Adrenal gland (tissue), 12 donors: ENCODE data around the gene LAMB4. TPM values are rescaled to one million over a fixed set of nuclear protein-coding genes. Genes with fewer than 3 reads are reported as not detected.

Experiments used
- DNase-seq, 7 donors: peaks; one replicate each; pipeline ENCODE4 v3.0.0-alpha.2; 2019 to 2020
- H3K27ac ChIP-seq, 5 donors: fragments of 200-600 bp; sonication (generic) in 4 of 5; 1 replicate in 3 of 5; 2 replicates in 2 of 5; pipeline versions ENCODE4 v1.5.1 to v1.8.0; 2016 to 2020; ENCODE audit warnings: mild to moderate bottlenecking in 1 of 5
- H3K27me3 ChIP-seq: fragments of 200-600 bp; 2 replicates; pipeline ENCODE4 v1.8.0; 2021
- H3K36me3 ChIP-seq, 2 donors: fragments of 200-600 bp; replicated peaks in 1 of 2; 1 replicate in 1 of 2; 2 replicates in 1 of 2; pipeline versions ENCODE4 v1.5.1 to v1.8.0; 2018 to 2022
- H3K4me1 ChIP-seq, 2 donors: fragments of 200-600 bp; replicated peaks in 1 of 2; 1 replicate in 1 of 2; 2 replicates in 1 of 2; pipeline versions ENCODE4 v1.5.1 to v1.8.0; 2018 to 2021
- H3K4me3 ChIP-seq, 4 donors: fragments of 200-600 bp; sonication (generic) in 3 of 4; one replicate each; pipeline ENCODE4 v1.5.1; 2016 to 2018
- H3K9me3 ChIP-seq, 3 donors: fragments of 200-600 bp; sonication (generic) in 1 of 3; replicated peaks in 1 of 3; 1 replicate in 2 of 3; 2 replicates in 1 of 3; pipeline versions ENCODE4 v1.5.1 to v1.8.0; 2016 to 2021
- POLR2A ChIP-seq, 2 donors: fragments of 450-650 bp; IDR thresholded peaks; one replicate each; pipeline ENCODE4 v1.6.1; 2017; ENCODE audit warnings: antibody characterized with exemption in 2 of 2, mild to moderate bottlenecking in 2 of 2, moderate library complexity in 1 of 2
- WGBS, 4 donors: extraction: QIAGEN DNeasy Blood & Tissue Kit in 2 of 4; methylation state at CpG; one replicate each; pipeline versions ENCODE4 v1.1.5 to v1.1.7; 2013 to 2017; 5-methylcytosine and 5-hydroxymethylcytosine counted together
- intact Hi-C, 2 donors: fragments of 100-400 bp; cut with DNase I; formaldehyde crosslinking; loops; one replicate each; pipeline versions ENCODE4 v1.14.1 to v1.15.0; 2022 to 2023
- polyA plus RNA-seq, 3 donors: library from polyadenylated mRNA; stranded (reverse); fragments of 200-250 nt in 2 of 3; fragments of 350-450 nt in 1 of 3; fragmentation: Illumina TruSeq in 1 of 3; extraction: RNeasy Lipid Tissue Mini Kit (QIAGEN cat#74804) in 1 of 3; gene quantifications; one replicate each; pipeline ENCODE4 v1.2.3, GENCODE V29; 2013 to 2014
- total RNA-seq, 9 donors: library from RNA; depleted of rRNA in 4 of 9; stranded (reverse); fragments of >200 nt in 4 of 9; fragments of 120-200 nt in 1 of 9; fragmentation: NEBNext Ultra II Directional in 1 of 9; extraction: Animal tissue kit (Norgen Biotek cat#: 25700) in 1 of 9; gene quantifications; one replicate each; pipeline versions ENCODE4 v1.1.0 to v1.2.4, GENCODE V29; 2013 to 2023
- TF ChIP-seq, protein P1 (sequence below), 6 experiments: fragments of 450-650 bp in 4 of 6; fragments of 200-600 bp in 2 of 6; sonication (generic) in 1 of 6; IDR thresholded peaks; 1 replicate in 5 of 6; 2 replicates in 1 of 6; pipeline versions ENCODE4 v1.5.1 to v1.8.0; 2016 to 2021; ENCODE audit warnings: antibody characterized with exemption in 6 of 6, mild to moderate bottlenecking in 2 of 6, moderate library complexity in 1 of 6
- donor health status: healthy with polysubstance abuse.
- donor health status: Bipolar disorder and iron deficiency.
- donor health status: DM: yes; HTN: yes; CAD: no.
- donor health status: DM: no; HTN: no; CAD: no.
- donor health status: DM: no; HTN: no; CAD: no.
- donor health status: DM: yes; HTN: yes; CAD: no.

LAMB4 gene
- total and polyA plus RNA-seq, 12 donors = 0.12 to 1.0 (median 0.27) TPM; not detected in 5

DNA sequence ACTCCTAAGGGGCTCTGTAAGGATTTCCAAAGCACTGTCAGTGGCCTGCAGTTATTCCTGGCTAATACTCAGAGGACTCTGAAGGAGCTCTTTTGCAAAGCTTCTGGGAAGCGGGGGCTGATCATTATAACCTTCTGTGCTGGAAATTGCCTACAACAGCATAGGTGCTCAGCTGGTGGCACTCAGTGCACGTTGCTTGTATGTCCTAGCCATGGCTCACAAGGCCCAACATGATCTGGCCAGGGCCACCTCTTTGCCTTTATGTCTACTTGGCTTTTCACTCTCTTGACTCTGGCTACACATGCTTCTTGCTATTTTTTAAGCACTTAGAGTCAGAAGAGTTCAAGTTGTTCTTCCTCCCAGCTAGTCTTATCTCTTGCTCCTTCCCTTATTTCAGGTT lies 17.5 kb downstream of the LAMB4 start:
- Histone ChIP-seq H3K4me1 (no peaks in the 10 kb centered on the region), H3K4me3 (no peak overlapping the region), H3K27ac (no peak overlapping the region), H3K36me3 (no peaks in the 10 kb centered on the region), H3K27me3 (no peaks in the 10 kb centered on the region), H3K9me3 (no peaks in the 10 kb centered on the region)
- 85 to 94% (median 90%) methylated on average over 2 of the region's 2 CpGs for WGBS, 4 donors
- no peak for DNase-seq
- TF ChIP-seq POLR2A (IDR thresholded peaks at IDR 0.05) = no peak
- TF ChIP-seq, protein P1, sequence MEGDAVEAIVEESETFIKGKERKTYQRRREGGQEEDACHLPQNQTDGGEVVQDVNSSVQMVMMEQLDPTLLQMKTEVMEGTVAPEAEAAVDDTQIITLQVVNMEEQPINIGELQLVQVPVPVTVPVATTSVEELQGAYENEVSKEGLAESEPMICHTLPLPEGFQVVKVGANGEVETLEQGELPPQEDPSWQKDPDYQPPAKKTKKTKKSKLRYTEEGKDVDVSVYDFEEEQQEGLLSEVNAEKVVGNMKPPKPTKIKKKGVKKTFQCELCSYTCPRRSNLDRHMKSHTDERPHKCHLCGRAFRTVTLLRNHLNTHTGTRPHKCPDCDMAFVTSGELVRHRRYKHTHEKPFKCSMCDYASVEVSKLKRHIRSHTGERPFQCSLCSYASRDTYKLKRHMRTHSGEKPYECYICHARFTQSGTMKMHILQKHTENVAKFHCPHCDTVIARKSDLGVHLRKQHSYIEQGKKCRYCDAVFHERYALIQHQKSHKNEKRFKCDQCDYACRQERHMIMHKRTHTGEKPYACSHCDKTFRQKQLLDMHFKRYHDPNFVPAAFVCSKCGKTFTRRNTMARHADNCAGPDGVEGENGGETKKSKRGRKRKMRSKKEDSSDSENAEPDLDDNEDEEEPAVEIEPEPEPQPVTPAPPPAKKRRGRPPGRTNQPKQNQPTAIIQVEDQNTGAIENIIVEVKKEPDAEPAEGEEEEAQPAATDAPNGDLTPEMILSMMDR (IDR thresholded peaks at IDR 0.05) = no peak
- intact Hi-C loops = no loop called here

DNA sequence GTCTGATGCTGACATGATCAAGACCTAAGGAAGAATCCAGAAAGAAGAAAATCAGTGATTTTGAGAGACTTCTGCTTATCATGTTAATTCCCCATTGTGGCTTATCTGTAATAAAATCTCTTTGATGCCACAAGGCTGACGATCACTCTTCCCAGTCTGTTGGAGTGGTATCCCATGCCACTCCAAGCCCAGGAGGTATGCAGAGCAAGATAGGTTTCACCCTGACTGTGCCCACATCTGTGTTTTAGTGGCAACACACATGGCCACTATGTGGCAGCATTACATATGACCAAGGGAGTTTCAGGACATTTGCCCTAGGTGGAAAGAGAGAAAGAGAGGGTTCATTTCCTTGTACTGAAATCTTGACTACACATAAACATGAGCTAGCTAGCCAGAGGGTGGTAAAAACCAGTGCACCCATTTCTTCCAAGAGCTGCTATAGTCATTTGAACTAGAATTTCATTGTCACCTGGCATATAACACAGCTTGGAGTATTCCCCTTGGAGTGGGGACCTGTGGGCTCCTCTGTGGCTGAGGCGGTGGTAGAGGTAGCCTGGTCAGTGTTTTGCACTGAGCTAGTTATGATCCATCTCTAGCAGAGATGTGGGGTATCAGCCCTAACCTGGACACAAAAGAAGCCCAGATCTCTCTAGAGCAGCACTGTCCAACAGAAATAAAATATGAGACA lies 20.8 kb downstream of the LAMB4 start:
- no peak overlapping the region for H3K27ac ChIP-seq
- no peaks in the 10 kb centered on the region for H3K9me3 ChIP-seq
- DNase-seq = peak in 1 of 7 donors; percentile 20
- intact Hi-C loops = no loop called here
- WGBS, 4 donors = 54 to 68% (median 63%) methylated on average over 2 of the region's 2 CpGs
- no peak overlapping the region for H3K4me3 ChIP-seq
- H3K27me3 ChIP-seq = no peaks in the 10 kb centered on the region
- no peaks in the 10 kb centered on the region for H3K4me1 ChIP-seq
- no peak for TF ChIP-seq POLR2A (IDR thresholded peaks at IDR 0.05)
- TF ChIP-seq, protein P1 (IDR thresholded peaks at IDR 0.05) = peak in 5 of 6 experiments; percentile 16 to 38 (median 29)
- no peaks in the 10 kb centered on the region for H3K36me3 ChIP-seq

DNA sequence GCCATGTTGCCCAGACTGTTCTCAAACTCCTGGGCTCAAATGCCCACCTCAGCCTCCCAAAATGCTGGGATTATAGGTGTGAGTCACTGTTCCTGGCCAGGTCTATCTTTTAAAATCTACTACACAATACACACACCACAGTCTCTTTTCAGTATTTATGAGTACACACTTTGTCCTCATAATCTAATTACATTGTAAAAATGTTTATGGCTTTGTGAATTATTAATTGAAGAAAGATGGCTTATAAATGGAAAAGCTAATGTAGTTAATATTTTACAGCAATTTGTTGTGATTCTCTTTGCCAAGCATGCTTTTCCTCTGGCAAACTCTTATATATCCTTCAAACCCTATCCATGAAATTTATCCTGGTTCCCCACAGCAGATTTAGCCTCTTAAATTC lies 22.0 kb downstream of the LAMB4 start:
- DNase-seq = no peak
- intact Hi-C loops = no loop called here
- TF ChIP-seq POLR2A (IDR thresholded peaks at IDR 0.05) = no peak
- TF ChIP-seq, protein P1 (IDR thresholded peaks at IDR 0.05) = no peak

DNA sequence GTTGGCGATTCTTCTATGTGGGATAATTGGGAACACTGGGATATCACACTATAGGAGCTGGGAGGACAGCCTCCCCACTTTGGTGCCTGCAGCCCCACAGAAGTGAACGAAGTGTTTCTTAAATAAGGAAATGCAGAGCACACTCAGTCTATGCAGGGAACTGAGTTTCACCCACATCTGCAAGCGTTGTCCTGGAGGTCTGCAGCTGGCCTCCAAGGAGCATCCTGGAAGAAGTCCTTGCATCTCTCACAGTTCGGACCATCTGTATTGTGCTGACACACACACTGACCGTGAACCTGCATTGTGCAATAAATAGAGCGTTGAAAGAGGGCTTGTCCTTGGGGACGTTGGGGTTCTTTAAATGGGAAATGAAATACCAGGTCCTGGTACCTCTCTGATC lies 25.8 kb downstream of the LAMB4 start:
- no peaks in the 10 kb centered on the region for H3K4me1 ChIP-seq
- 37 to 49% (median 41%) methylated on average over 7 of the region's 7 CpGs for WGBS, 4 donors
- peak overlapping the region in 1 of 5 donors; percentile 20 for H3K27ac ChIP-seq
- TF ChIP-seq POLR2A (IDR thresholded peaks at IDR 0.05) = no peak
- TF ChIP-seq, protein P1 (IDR thresholded peaks at IDR 0.05) = no peak
- intact Hi-C loops = no loop called here
- H3K4me3 ChIP-seq = no peak overlapping the region
- no peaks in the 10 kb centered on the region for H3K36me3 ChIP-seq
- H3K27me3 ChIP-seq = no peaks in the 10 kb centered on the region
- H3K9me3 ChIP-seq = no peaks in the 10 kb centered on the region
- DNase-seq = peak in 2 of 7 donors; percentile 22 to 31

More for the DNA sequence above, 22.0 kb downstream of the LAMB4 start:
- Histone ChIP-seq H3K4me3 (no peak overlapping the region), H3K27me3 (no peaks in the 10 kb centered on the region), H3K36me3 (no peaks in the 10 kb centered on the region), H3K9me3 (no peaks in the 10 kb centered on the region), H3K4me1 (no peaks in the 10 kb centered on the region), H3K27ac (no peak overlapping the region)
